Fibroblast of mammary gland (primary cell): ENCODE data around the gene NPSR1.
"Not testable (repeated sequence)": the region's sequence is repeated elsewhere in the genome, so short reads cannot be mapped to it uniquely, and the experiment has no call there.

ENCODE experiments used
- DNase-seq: peaks from one replicate; pipeline ENCODE4 v3.0.0-alpha.2; 2010; ENCODE audit warnings: low read depth
- H3K4me3 ChIP-seq: 2 replicates; pipeline ENCODE4 v1.5.1; 2011; ENCODE audit warnings: low read depth, mild to moderate bottlenecking, low read length, moderate library complexity; ENCODE audit not compliant: control insufficient read depth
- TF ChIP-seq, protein P1 (sequence below): conservative IDR thresholded peaks from 2 replicates; pipeline ENCODE4 v1.5.1; 2011; ENCODE audit warnings: low read depth, low read length, inconsistent platforms; ENCODE audit not compliant: control insufficient read depth, insufficient read depth

NPSR1 gene

DNA sequence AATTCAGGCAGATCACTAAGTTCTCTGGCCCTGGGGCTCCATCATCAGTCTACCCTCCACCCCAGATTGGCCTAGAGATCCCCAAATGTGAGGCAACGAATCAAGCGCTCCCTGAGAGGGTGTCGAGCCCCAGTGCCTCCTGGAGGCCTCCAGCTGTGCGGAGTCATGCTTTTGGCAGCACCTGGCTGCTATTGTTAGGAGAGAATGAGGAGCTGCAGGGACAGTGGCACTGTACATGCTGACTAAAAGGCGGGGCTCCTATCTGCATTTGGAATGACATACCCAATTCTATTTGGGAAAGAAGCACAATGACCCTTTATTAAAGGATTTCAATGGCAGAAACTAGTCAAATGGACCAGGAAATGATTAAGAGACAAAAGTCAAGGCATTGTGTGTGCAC is 217.5 kb downstream of the NPSR1 start:
- no peak for DNase-seq

DNA sequence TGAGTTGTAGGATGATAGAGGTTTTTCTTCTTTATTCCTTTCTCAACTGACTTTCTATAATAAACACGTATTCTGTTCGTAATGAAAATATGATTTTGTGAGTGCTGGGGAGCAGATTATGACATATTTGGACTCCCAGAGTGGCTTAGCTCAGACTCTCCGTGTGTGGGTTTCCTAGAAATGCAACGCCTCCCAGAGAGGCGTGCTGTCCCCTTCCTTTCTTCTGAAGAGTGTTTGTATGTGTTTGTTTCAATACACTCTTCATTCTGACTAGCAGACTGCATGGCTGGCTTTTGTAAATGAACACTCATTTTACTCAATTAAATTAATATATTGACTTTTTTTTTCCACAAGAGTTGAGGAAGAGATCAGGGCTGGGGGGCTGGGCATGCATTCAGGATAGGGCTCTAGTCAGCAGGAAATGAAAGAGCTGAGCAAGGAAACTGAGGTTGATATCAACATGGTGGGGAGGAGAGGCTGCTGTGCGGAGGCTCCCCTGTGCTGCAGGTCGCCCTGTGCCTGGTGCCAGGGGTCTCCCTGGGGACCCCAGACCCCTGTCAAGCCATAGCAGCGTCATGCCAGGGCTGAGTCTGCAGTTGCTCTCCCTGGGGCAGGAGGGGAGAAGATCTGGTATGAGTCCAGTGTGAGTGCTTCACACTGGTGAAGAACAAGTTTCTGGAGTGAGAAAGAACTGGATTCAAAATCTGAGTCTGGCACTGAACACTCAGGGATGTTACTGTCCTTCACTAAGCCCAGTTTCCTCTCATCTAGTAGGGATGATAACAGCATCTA is 221.1 kb downstream of the NPSR1 start:
- not testable (repeated sequence) for DNase-seq, H3K4me3 ChIP-seq

More for the DNA sequence above, 217.5 kb downstream of the NPSR1 start:
- no peak overlapping the region for H3K4me3 ChIP-seq
- TF ChIP-seq, protein P1, sequence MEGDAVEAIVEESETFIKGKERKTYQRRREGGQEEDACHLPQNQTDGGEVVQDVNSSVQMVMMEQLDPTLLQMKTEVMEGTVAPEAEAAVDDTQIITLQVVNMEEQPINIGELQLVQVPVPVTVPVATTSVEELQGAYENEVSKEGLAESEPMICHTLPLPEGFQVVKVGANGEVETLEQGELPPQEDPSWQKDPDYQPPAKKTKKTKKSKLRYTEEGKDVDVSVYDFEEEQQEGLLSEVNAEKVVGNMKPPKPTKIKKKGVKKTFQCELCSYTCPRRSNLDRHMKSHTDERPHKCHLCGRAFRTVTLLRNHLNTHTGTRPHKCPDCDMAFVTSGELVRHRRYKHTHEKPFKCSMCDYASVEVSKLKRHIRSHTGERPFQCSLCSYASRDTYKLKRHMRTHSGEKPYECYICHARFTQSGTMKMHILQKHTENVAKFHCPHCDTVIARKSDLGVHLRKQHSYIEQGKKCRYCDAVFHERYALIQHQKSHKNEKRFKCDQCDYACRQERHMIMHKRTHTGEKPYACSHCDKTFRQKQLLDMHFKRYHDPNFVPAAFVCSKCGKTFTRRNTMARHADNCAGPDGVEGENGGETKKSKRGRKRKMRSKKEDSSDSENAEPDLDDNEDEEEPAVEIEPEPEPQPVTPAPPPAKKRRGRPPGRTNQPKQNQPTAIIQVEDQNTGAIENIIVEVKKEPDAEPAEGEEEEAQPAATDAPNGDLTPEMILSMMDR, result no peak

DNA sequence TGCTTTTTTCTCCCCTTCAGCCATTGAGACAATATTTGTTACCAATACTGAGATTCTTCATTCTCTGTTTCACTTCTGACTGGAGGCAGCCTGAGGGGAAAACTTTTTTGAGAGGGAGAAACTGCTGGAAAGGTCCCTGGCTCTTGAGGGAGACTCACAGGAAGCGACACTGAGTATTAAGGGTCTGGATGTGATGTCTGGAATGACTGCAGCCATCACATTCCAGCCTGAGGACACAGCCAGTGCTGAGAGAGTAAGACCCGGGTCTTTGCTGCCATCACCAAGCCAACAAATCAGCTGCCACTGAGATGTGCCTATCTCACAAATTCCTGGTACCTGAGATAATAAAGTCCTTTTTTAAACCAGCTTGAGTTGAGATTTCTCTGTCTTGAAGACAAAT is 221.9 kb downstream of the NPSR1 start:
- TF ChIP-seq, protein P1, result no peak
- no peak overlapping the region for H3K4me3 ChIP-seq
- no peak for DNase-seq

DNA sequence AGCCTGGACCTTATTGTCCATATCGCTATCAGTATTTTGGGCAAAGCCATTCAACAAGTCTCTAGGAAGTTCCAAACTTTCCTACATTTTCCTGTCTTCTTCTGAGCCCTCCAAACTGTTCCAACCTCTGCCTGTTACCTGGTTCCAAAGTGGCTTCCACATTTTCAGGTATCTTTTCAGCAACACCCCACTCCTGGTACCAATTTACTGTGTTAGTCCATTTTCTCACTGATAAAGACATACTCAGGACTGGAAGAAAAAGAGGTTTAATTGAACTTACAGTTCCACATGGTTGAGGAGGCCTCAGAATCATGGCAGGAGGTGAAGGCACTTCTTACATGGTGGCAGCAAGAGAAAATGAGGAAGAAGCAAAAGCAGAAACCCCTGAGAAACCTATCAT is 225.8 kb downstream of the NPSR1 start:
- not testable (repeated sequence) for H3K4me3 ChIP-seq, DNase-seq

DNA sequence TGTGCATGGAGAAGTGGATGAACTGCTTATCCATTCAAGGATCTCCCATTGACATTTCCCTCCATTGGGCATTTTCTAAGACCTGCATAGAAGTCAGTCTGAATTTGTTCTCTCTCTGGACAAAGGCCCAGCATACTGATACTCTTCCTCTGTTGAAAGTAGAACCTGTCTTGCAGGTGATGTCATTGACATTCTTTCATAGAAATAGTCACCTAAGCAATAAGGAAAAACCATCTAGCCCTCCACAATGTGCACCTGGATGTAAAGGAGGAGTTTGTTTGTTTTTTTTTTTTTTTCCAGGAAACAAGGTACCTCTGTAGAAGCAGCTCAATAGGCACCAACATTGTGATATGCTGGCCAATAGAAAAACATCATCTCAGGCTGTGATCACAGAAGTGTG is 228.8 kb downstream of the NPSR1 start:
- H3K4me3 ChIP-seq, result no peak overlapping the region
- no peak for DNase-seq
- TF ChIP-seq, protein P1, result no peak

DNA sequence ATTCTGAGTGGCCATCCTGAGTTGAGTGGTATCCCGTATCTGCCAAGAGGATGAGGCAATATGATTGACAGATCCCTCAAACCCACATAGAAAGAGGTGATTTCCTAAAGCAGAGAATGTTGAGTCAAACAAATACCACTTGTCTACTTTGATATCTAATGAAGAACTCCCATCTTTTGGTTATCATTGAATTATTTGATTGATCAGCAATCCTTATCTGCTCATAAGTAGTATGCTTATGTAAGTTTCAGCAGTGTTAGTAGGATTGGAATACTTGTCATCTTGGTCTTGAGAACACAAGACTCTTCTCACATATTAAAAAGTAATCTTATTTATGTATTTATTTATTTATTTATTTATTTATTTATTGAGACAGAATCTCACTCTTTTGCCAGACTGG is 231.9 kb downstream of the NPSR1 start:
- H3K4me3 ChIP-seq, result no peak overlapping the region
- TF ChIP-seq, protein P1, result no peak
- no peak for DNase-seq

DNA sequence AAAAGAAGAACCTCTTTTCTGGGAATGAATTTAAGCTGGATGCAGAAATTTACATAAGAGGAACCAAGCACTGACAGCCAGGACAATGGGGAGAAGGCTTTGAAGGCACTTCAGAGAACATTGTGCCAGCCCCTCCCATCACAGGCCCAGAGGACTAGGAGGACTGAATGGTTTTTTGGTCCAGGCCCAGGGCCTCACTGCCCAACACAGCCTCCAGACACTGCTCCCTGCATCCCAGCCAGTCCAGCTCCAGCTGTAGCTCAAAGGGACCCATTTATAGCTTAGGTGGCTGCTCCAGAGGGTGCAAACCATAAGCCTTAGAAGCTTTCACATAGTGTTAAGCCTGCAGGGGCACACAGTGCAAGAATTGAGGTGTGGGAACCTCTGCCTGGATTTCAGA is 237.2 kb downstream of the NPSR1 start:
- TF ChIP-seq, protein P1, result no peak
- no peak for DNase-seq
- H3K4me3 ChIP-seq, result no peak overlapping the region
